ENCODE data around the gene TLR8.

TLR8 gene

GRCh38 chrX:12901486-12901885, 4.9 kb upstream of the TLR8 start:
- peaks cover 7% of the 10 kb centered on the region for H3K4me1 ChIP-seq (ENCODE audit: low read depth, poor library complexity, severe bottlenecking)
- H3K36me3 ChIP-seq (ENCODE audit: insufficient read depth) = no peaks in the 10 kb centered on the region
- H3K4me2 ChIP-seq = peak overlapping the region; percentile 36; the same call in 1 of the 2 replicates
- H3K9ac ChIP-seq = no peak overlapping the region
- no peaks in the 10 kb centered on the region for H3K27me3 ChIP-seq (ENCODE audit: insufficient read depth, low read depth)
- peak; percentile 70 for TF ChIP-seq CTCF (conservative IDR thresholded peaks at IDR 0.05; ENCODE audit: low read depth, low read length)
- no peak overlapping the region for H3K27ac ChIP-seq
- H3K79me2 ChIP-seq (ENCODE audit: insufficient read depth, low read depth) = no peaks in the 10 kb centered on the region
- H3K4me3 ChIP-seq (IDR thresholded peaks at IDR 0.05; ENCODE audit: insufficient read depth, low read depth, low read length) = no peak overlapping the region
- no peaks in the 10 kb centered on the region for H4K20me1 ChIP-seq (ENCODE audit: insufficient read depth)
- no peak overlapping the region for H2AFZ ChIP-seq (ENCODE audit: low read depth)

GRCh38 chrX:12903646-12904045, 2.8 kb upstream of the TLR8 start:
- no peak overlapping the region for H3K9ac ChIP-seq
- H3K4me3 ChIP-seq (IDR thresholded peaks at IDR 0.05; ENCODE audit: insufficient read depth, low read depth, low read length) = no peak overlapping the region
- no peak overlapping the region for H2AFZ ChIP-seq (ENCODE audit: low read depth)
- H3K27me3 ChIP-seq (ENCODE audit: insufficient read depth, low read depth) = no peaks in the 10 kb centered on the region
- H3K27ac ChIP-seq = no peak overlapping the region
- H4K20me1 ChIP-seq (ENCODE audit: insufficient read depth) = no peaks in the 10 kb centered on the region
- H3K4me2 ChIP-seq = no peak overlapping the region
- H3K36me3 ChIP-seq (ENCODE audit: insufficient read depth) = no peaks in the 10 kb centered on the region
- H3K4me1 ChIP-seq (ENCODE audit: low read depth, poor library complexity, severe bottlenecking) = peaks cover 7% of the 10 kb centered on the region
- no peak for TF ChIP-seq CTCF (conservative IDR thresholded peaks at IDR 0.05; ENCODE audit: low read depth, low read length)
- H3K79me2 ChIP-seq (ENCODE audit: insufficient read depth, low read depth) = no peaks in the 10 kb centered on the region

GRCh38 chrX:12910423-12911121, 4.2 kb downstream of the TLR8 start:
- Histone ChIP-seq H3K27ac (no peak overlapping the region), H3K79me2 (ENCODE audit: insufficient read depth, low read depth) (no peaks in the 10 kb centered on the region), H2AFZ (ENCODE audit: low read depth) (no peak overlapping the region), H3K4me3 (IDR thresholded peaks at IDR 0.05; ENCODE audit: insufficient read depth, low read depth, low read length) (no peak overlapping the region), H3K4me1 (ENCODE audit: low read depth, poor library complexity, severe bottlenecking) (no peaks in the 10 kb centered on the region), H3K27me3 (ENCODE audit: insufficient read depth, low read depth) (no peaks in the 10 kb centered on the region), H3K36me3 (ENCODE audit: insufficient read depth) (no peaks in the 10 kb centered on the region), H4K20me1 (ENCODE audit: insufficient read depth) (no peaks in the 10 kb centered on the region), H3K4me2 (no peak overlapping the region), H3K9ac (no peak overlapping the region)
- TF ChIP-seq CTCF (conservative IDR thresholded peaks at IDR 0.05; ENCODE audit: low read depth, low read length) = no peak

- H4K20me1 ChIP-seq (ENCODE audit: insufficient read depth) = no peaks in the 10 kb centered on the region
- H3K36me3 ChIP-seq (ENCODE audit: insufficient read depth) = no peaks in the 10 kb centered on the region
- no peak overlapping the region for H3K9ac ChIP-seq
- no peak overlapping the region for H3K4me2 ChIP-seq
- H3K4me1 ChIP-seq (ENCODE audit: low read depth, poor library complexity, severe bottlenecking) = no peaks in the 10 kb centered on the region
- no peaks in the 10 kb centered on the region for H3K79me2 ChIP-seq (ENCODE audit: insufficient read depth, low read depth)
- no peak overlapping the region for H3K27ac ChIP-seq
- H2AFZ ChIP-seq (ENCODE audit: low read depth) = no peak overlapping the region
- TF ChIP-seq CTCF (conservative IDR thresholded peaks at IDR 0.05; ENCODE audit: low read depth, low read length) = no peak
- no peaks in the 10 kb centered on the region for H3K27me3 ChIP-seq (ENCODE audit: insufficient read depth, low read depth)
- H3K4me3 ChIP-seq (IDR thresholded peaks at IDR 0.05; ENCODE audit: insufficient read depth, low read depth, low read length) = no peak overlapping the region
Measured at GRCh38 chrX:12911122-12911470, 4.7 kb downstream of the TLR8 start.
